Suppressor macrophage treated with lipopolysaccharide for 1 hour (primary cell): Measurements from ENCODE around the gene EHBP1L1.
A peak's percentile ranks its signal among the peaks of the same experiment; 100 is the strongest.

Experiments
- DNase-seq, 3 donors: peaks; one replicate each; pipeline ENCODE4 v3.0.0-alpha.2; 2020 to 2022

The EHBP1L1 gene

DNA sequence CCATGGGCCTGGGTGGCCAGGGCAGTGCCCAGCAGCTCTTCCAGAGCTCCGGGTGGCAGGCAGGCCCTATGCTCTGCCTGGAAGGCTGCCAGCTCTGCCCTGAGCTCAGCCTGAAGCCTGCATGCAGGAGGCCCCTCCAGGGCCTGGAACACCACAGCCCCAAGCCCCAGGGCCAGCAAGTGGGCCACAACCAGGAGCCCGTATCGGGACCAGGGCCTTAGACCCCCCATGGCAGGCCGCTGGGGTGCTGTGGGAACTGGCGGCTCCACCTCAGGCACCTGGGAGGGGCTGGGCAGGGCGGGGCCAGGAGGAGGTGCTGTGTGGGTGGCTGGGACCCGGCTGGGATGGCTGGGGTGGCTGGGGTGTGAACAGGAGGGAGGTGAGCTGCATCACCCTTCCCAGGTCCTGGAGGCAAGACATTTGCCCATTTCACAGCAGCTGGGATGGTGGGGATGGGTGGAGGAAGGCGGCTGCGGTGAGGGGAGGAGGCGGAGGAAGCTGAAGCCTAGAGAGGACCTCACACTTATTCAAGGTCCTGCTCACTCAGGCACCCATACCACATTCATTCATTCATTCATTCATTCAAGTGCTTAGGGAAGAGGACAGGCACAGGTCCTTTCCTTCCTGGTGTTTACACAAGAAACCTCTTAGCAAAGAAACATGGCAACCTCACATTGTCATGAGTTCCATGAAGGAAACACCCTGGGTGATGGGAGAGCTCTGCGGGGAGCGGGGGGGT is 19.9 kb downstream of the EHBP1L1 start, which contains the start of gene KCNK7:
KCNK7 (minus strand) TSS at position 258 of the 739 bp plus-strand sequence; CDS start at position 230, 28 bp downstream.
- no peak for DNase-seq

DNA sequence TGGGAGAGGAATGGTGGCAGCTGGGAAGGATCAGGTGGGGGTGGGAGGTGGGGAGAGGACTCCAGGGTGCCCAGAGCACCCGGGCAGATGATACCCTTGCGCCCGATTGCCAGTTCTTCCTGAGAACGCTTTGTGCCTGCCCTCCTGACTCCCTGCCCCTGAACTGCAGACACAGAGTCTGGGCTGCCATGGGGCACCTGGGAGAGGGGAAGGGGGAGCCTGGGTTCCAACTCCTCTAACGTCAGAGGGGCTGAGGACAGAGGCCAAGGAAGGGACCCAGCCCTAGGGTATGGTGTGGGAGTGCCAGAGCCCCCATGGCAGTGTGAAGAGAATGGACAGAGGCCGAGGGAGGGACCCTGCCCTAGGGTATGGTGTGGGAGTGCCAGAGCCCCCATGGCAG is 20.7 kb downstream of the EHBP1L1 start:
- no peak for DNase-seq

DNA sequence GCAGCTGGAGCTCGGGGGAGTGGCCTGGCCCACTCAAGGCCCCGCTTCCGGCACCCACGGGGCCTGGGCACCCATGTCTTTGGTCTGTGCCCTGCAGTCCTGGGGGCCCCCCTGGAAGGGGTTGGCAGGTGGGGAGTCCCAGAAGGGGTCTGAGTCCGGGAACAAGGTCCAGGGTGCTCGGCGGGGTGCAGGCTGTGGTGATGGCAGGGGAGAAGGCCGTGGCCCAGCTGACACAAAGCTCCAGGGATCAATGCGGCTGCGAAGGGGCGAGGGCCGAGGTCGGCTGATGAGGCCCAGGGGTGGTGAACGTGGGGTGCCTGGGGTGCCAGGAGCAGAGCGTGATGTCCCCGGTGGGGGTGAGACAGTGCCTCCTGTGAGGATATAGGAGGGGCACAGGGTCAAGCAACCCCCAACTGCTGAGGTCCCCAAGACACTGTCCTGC is 22.4 kb downstream of the EHBP1L1 start:
- no peak for DNase-seq

DNA sequence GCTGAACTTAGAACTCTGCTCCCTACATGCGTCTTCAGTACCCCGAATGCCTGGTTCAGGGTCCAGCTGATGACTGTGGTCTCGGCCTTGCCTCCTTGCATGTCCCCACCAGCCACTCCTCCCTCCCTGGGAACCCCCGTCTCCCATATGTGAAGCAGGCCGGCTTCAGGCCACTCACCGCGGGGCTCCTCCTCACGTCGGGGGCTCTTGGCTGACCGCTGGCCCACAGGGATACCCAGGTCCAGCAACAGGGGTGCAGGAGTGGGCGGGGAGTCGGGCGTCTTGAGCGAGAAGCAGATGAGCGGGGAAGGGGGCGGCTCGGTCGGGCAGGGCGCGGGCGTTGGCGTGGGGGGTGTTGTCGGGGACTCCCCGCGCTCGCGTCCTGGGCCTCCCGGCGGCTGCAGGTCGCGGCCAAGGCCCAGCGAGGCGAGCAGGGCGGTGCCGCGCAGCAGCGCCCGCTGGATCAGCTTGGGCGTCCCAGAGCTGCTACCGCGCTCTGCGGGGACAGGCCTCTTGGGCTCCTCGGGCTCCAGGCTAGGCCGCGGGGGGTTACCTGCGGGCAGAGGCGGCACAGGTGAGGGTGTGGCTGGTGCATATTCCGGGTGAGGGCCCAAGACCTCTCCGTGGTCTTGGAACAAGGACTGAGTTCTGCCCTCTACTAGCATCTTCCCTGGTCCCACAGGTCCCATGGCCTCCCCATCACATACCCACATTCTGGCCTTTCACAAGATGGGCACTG is 23.5 kb downstream of the EHBP1L1 start:
- DNase-seq: no peak

DNA sequence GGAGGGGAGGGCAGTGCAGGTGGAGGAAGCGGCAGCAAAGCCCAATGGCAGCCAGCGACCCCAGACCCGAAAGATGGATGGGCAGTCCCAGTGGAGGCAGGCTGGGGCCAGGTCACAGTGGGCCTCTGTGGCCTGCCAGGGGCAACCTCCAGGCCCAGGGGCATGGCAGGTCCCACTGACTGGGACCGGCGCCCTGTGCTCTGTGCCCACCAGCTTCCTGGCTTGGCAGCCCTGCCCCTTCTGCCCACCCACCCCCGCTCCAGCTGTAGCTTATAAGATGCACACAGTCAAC is 24.0 kb downstream of the EHBP1L1 start:
- no peak for DNase-seq

DNA sequence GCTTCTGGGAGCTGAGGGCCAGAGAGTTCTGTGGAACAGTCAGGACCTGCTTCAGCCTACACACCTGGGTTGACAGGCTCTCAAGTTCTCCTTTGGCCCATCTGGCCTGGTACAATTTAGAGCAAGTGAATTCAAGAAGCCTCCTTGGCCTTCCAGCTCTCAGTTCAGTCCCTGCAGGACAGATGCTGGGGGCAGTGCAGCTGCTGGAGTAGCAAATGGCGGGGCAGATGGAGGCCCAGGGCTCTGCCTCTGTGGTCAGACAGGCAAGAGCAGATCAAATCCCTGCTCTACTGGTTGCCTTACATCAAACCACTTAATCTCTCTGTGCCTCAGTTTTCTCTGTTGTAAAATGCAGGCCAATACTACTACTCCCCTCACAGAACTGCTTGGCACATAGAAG is 28.4 kb downstream of the EHBP1L1 start:
- DNase-seq: no peak

DNA sequence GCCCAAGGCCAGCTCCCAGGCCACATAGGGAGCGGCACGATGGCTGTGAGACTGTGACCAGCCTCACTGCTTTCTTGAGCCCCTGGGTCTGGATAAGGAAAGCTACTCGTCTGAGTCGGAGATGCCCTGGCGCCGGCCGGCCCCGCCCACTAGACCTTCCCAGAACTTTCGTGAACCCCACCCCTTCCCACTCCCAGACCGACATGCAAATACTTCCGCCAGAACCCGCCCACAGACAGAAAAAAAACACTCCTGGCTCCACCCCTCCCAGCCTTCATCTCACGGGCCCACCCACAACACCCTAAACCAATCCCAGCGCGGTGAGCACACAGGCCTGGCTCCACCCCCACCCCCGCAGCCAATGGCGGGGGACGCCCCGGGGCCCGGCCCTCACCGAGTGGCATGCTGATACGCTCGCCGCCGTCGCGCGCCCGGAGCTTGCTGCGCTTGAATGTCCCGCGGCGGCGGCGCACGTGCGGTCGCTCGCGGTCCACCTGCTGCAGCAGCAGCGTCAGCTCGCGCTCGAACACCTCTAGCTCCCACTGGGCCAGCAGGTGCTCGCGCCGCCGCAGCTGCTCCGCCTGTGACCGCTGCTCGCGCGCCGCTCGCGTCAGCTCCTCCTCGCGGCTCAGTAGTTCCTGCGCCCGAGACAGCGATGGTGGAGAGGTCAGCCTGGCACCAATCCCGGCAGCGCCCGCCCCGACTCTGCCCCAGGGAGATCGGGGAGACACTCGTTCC is 31.2 kb downstream of the EHBP1L1 start:
- peak; percentile 29 to 62 (median 57) for DNase-seq

DNA sequence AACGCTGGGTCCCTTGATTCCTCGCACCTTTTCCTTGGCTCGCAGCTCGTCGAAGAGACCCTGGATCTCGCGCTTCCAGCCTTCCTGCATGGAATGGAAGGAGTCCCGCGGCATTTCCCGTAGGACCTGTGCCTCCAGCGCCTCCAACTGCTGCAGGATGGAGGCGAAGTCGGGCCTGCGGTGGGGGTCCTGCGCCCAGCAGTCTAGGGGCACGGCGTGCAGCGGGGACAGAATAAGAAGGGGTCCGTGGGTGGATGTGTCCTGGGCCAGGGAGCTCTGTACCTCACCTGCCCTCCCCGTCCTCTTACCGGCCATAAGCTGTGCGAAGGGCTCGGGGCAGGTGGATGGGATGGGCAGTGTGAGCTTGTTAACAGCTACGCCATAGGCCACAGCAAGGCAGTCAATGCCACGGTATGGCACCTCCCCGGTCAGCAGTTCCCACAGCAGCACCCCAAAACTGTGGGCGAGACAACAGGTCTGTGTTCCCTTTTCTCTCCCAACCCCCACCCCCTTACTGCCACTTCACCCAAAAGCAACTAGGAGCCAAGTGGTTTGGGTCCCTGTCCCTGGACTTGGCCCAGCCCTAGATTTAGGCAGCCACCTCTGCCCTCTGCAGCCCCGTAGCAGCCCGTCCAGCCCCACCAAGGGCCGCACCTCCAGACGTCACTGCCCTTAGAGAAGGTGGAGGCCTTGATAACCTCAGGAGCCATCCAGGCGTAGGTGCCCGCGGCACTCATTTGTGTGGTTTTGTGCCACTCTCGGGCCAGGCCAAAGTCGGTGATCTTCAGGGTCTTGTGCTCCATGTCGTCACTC is 32.0 kb downstream of the EHBP1L1 start:
- no peak for DNase-seq

DNA sequence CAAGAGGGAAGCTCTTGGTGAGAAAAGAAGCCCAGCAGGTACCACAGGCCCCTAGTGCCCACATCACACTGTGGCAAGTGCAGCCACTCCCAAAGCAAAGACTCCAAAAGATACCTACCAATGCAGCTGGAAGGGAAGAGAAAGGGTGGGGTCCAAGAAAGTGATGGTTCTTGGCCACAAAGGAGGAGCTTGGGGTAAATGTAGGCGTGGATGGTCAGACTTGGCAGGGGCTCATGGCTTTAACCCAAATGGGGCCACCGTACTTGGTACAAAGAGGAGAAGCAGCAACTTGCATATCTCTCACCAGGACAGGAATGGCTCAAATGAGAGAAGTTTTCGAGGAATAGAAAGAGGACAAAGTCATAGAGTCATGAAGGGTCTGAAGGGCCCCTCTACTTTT is 33.4 kb downstream of the EHBP1L1 start:
- DNase-seq: no peak

DNA sequence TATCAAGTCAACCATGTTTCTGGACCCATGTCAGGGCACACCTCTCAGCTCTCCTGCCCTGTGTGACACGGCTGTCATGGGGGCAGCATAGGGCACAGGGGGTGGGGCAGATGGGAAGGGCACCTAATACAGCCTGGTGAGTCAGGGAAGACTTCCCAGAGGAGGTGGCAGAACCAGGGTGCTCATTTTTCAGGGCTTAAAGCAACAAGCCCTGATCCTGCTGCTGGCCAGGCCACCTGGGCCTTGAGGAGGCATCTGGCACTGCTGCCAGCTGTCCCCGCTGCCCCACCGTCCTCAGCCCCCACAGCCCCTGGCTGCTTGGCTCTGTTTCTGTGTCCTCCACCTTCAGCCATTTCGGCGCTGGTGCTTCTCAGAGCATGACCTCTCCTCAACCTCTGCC is 33.8 kb downstream of the EHBP1L1 start:
- DNase-seq: no peak

DNA sequence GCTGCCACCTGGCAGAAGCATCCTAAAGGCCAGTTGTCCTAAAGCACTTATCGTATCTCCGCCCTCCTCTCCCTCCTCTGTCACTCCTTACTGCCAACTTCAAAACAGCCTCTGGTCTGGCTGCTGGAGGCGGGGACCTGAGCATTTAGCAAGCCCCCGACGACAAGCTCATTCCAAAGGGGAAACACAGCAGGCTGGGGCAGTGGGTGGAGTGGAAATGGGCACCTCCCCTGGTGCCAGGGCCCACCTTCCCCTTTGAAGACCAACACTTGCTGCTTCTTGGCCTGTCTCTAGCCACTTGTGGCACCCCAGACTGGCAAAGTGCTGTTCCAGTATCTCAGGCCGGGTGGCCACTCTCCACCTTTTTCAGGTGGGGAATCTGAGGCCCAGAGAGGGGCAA is 34.6 kb downstream of the EHBP1L1 start:
- peak in 2 of 3 donors; percentile 32 to 56 for DNase-seq

DNA sequence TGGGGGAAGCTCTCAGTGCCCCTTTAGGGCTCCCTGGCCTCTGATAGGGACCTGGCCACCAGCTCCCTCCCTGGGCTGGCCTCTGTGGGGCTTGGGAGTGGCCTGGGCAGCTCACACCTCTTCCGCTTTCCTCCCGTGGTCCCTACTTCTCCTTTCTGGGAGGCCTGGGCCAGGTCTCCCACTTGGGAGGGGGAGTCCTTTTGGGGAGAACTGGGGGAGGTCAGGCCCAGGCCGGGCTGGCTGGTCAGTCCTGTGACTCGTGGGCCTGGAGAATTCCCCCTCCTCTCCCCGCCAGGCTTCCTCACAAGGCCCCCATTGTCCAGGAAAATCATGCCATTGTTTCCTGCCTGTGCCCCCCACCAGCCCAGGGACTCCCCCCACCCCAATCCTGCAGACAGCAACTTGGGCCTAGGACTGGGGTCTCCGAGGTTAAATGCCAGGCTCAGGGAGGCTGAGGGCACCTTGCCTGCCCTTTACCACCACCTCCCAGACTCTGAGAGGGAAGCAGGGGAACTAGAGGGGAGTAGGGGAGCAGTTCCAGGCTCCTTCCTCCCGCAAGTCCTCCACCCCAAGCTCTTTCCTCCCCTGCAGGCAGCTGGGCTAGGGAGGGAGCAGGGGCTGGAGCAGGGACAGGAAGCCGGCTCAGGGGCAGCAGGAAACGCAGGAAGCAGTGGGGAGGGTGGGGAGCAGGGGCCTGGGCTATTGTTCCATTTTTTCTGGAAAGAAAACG is 35.3 kb downstream of the EHBP1L1 start:
- DNase-seq: peak; percentile 85 to 94 (median 93)

DNA sequence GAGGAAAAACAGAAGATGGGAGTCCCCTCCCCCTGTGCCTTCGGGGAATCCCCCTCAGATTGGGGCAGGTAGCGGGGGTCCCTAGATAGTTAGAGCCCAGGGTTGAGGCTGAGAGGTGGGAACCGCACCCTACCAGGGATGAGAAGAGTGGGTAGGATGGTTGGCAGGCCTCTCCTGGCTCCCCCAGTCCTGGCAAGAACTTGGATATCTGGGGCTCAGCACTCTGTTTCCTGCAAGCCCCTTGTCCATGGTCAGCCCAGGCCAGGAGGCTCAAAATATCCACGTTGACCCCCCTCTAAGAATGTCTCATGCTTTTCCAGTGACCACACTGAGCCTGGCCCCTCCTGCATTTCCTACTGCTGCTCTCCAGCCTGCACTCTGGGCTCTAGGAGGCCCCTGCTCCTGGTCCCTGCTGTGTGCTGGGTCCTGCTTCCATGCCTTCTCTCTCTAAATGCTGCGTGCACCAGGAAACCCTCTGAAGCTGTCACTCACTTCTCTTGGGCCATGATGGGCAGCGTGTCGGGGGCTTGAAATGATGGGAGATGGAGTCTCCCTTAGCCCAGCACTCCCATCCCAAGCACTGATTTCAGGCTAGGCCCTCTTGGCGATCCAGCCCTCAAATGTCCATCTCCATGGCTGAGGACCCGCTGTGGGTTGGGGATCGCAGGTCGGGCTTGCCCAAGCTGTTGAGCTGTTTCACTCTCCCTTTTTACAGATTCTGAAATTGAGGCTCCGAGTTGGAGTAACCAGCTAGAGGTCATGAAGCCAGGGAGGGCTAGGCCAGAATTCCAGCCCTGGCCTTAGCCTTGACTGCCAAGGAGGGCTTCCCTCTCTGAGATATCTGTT is 36.1 kb downstream of the EHBP1L1 start:
- DNase-seq: no peak

DNA sequence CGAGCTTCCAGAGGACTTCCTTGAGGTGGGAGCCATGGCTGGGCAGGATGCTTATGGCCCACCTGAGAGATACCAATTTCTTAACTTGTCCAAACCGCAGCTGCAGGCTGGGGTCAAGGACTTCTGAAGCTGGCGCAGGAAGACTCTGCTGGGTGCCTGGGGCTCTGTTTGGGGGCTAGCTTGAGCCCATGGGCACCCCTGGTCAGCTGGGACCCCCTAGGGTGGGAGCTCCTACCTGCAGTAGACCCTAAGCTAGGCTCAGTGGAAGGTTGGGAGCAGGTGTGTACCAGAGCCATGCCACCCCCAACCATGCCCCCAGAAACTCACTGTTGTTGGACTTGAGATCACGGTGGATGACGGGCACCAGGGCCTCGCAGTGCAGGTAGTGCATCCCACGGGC is 36.8 kb downstream of the EHBP1L1 start:
- DNase-seq: no peak

DNA sequence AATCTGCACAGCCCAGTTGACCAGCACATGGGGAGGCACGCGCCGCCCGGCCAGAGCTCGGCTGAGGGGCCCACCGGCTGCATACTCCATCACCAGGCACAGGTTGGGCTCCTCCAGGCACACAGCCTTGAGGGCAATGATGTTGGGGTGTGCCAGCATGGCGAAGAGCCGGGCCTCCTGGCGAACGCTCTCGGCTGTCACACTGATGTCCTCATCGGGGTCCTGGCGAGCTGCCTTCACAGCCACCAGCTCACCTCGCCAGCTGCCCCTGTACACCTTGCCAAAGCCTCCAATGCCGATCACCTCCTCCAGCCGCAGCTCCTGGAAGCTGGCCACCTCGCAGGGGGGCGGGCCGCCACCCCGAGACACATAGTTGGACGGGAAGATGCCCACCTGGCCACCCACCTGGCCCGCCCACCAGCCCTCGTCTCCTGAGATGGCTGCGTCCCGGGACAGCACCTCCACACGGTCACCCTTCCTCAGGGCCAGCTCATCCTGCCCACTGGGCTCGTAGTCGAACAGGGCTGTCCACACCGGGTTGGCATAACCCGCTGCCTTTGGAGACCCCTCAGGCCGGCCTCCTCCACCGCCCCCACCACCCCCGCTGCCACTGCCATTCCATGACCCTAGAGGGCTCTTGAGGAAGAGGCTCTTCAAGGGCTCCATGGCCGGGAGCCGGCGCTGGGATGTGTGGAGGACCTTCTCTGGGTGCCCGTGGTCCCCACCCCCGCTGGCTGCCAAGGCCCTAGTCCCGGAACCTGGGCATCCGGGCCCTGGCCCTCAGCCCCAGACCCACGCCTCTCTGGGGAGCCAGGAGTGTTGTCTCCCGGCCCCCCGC is 37.5 kb downstream of the EHBP1L1 start:
- DNase-seq: peak in 2 of 3 donors; percentile 24 to 36

DNA sequence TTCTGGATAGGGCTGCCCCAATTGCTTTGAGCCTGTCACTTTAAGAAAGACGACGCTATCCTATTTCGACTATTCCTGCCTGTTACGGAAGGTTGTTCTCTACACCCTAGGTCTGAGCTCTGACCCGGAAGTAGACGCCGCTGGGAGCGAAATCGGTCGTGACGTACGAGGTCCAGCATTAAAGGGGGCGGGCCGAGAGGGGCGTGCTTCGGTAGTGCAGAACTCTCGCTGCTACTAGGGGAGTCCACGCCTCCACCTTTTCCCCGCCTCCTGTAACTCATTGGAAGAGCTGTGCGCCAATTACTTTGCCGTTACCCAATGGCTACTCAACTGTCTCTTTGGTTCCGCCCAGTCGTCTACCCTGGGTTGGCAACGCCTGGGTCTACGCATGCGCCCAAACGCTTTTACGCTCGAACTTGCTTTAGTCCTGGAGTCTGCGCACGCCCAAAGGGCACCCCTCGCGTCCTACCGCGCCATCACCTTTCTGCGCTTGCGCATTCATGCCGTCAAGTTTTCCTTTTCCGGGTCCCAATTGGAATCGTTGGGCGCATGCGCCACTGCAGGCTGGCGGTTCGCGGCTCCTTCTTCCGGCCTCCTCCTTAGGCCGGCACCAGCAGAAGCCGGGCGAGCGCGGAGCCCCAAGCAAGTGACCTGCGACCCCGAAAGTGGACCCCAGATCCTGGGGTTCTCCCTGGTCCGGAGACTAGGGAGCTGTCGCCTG is 39.5 kb downstream of the EHBP1L1 start, which contains the start of gene PCNX3:
PCNX3 (plus strand) TSS at position 548 of the 721 bp plus-strand sequence. CDS start 536 bp downstream, outside the sequence.
- DNase-seq: peak; percentile 100

DNA sequence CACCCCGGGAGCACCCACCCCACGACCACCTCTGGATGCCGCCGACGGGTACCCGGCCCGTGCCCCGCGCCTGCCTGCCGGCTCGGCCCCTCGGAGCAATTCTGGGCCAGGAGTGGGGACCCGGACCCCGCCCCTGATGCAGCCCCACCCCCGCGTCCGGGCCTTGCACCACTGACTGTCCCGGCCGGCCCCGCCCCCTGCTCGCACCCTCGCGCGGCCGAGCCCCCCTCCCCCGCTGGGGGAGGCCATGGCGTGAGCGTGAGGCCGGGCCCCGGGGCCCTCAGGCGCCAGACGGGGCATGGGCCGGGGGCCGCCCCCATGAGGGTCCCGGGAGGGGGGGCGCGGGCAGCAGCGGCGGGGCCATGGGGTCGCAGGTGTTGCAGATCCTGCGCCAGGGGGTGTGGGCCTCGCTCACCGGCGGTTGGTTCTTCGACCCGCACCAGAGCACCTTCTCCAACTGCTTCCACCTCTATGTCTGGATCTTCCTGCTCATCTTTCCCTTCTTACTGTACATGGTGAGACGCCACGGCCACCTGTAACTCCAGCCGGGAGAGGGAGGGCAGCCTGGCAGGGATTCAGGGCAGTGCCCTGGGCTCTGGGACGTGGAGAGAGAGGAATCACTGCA is 40.2 kb downstream of the EHBP1L1 start:
- DNase-seq: peak; percentile 27 to 58 (median 33)

DNA sequence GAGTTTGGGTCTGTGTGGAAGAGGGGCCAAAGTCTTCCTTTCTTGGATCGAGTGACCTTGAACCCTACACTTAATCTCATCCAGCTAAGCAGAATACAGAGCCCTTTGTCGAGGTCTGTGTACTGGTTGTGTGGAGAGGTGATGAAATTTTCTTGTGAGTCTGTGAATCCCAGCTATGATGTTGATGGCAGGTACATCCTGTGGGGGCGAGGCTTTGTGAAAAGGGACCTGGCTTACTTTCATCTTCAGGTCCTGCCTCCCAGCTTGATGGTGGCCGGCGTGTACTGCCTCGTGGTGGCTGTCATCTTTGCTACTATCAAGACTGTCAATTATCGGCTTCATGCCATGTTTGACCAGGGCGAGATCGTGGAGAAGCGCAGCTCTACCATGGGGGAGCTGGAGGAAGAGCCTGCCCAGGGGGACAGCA is 40.7 kb downstream of the EHBP1L1 start:
- no peak for DNase-seq
